HG03196 (cell line): Measurements from ENCODE around the gene EHBP1.

Source experiments
- ATAC-seq: cut with Tn5 transposase; IDR thresholded peaks from one replicate; pipeline ENCODE4 v1.9.1; 2021; ENCODE audit not compliant: unreplicated experiment

The EHBP1 gene

GRCh38 chr2:62871506-62871905, 166.0 kb downstream of the EHBP1 start:
- ATAC-seq: no peak

- ATAC-seq: no peak
These were observed 168.1 kb downstream of the EHBP1 start for GRCh38 chr2:62873603-62874002.

GRCh38 chr2:62874881-62875383, 169.4 kb downstream of the EHBP1 start:
- ATAC-seq: no peak

GRCh38 chr2:62881162-62881795, 175.8 kb downstream of the EHBP1 start:
- no peak for ATAC-seq

GRCh38 chr2:62883629-62884028, 178.1 kb downstream of the EHBP1 start:
- no peak for ATAC-seq

- ATAC-seq: no peak
These were observed 178.6 kb downstream of the EHBP1 start for GRCh38 chr2:62884086-62884485.

GRCh38 chr2:62884514-62884913, 179.0 kb downstream of the EHBP1 start:
- ATAC-seq: no peak

- ATAC-seq: no peak
These were observed 189.6 kb downstream of the EHBP1 start for GRCh38 chr2:62894966-62895631.

GRCh38 chr2:62895632-62896009, 190.1 kb downstream of the EHBP1 start:
- no peak for ATAC-seq

- no peak for ATAC-seq
These were observed 191.8 kb downstream of the EHBP1 start for GRCh38 chr2:62897187-62897827.

GRCh38 chr2:62904344-62904743, 198.8 kb downstream of the EHBP1 start:
- ATAC-seq: no peak

- no peak for ATAC-seq
These were observed 202.6 kb downstream of the EHBP1 start for GRCh38 chr2:62908145-62908544.

GRCh38 chr2:62913311-62913710, 207.8 kb downstream of the EHBP1 start:
- ATAC-seq: no peak

- no peak for ATAC-seq
These were observed 213.5 kb downstream of the EHBP1 start for GRCh38 chr2:62919041-62919440.

- ATAC-seq: no peak
These were observed 214.6 kb downstream of the EHBP1 start for GRCh38 chr2:62920070-62920469.

GRCh38 chr2:62923242-62923641, 217.7 kb downstream of the EHBP1 start:
- no peak for ATAC-seq

GRCh38 chr2:62923881-62924280, 218.4 kb downstream of the EHBP1 start:
- no peak for ATAC-seq

- no peak for ATAC-seq
These were observed 222.5 kb downstream of the EHBP1 start for GRCh38 chr2:62928015-62928414.

GRCh38 chr2:62931536-62931935, 226.0 kb downstream of the EHBP1 start:
- ATAC-seq: no peak

GRCh38 chr2:62933398-62933917, 227.9 kb downstream of the EHBP1 start:
- ATAC-seq: no peak

- no peak for ATAC-seq
These were observed 229.0 kb downstream of the EHBP1 start for GRCh38 chr2:62934517-62934916.

- ATAC-seq: no peak
These were observed 232.6 kb downstream of the EHBP1 start for GRCh38 chr2:62938126-62938525.
